GM21367 (cell line): ENCODE measurements around the gene ATG9A.
"Not testable (repeated sequence)": the region's sequence is repeated elsewhere in the genome, so short reads cannot be mapped to it uniquely, and the experiment has no call there.

Experiments
- ATAC-seq: cut with Tn5 transposase; IDR thresholded peaks from one replicate; pipeline ENCODE4 v1.9.1; 2021; ENCODE audit not compliant: unreplicated experiment

ATG9A gene

DNA sequence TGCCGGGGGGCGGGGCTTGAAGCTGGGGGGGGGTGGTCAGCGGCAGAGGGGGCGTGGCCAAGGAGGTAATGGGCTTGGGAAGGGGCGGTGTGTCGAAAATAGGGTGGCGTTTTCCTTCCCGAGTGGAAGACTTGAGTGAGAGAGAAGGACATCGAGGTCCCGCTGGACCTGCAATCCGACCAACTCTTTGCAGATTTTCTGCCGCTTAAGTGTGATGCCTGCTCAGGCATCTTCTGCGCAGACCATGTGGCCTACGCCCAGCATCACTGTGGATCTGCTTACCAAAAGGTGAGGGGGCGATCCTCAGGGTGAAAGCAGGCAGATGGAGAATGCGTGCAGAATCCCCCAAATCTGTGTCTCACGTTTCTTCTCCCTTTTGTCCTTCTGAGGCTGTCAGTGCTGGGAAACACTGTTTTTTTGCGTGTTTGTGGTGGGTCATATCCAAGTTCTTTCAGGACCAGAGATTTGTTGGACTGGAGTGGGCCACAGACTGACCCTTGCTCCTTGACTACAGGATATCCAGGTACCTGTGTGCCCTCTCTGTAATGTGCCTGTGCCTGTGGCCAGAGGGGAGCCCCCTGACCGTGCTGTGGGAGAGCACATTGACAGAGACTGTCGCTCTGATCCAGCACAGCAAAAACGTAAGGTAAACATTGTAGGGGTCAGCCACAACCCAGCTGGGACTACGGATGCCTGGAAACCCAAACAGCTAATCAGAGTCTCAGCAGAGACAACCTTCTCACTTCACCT, 22.1 kb downstream of the ATG9A start:
- ATAC-seq, result no peak

- ATAC-seq, result peak; percentile 94
Observed at GRCh38 chr2:219206328-219207133, 22.9 kb downstream of the ATG9A start, which contains the start of gene ZFAND2B. ZFAND2B (plus strand) TSS chr2:219206782; CDS start chr2:219206988, 206 bp downstream.

- no peak for ATAC-seq
Observed at GRCh38 chr2:219205981-219206327, 23.5 kb downstream of the ATG9A start.

DNA sequence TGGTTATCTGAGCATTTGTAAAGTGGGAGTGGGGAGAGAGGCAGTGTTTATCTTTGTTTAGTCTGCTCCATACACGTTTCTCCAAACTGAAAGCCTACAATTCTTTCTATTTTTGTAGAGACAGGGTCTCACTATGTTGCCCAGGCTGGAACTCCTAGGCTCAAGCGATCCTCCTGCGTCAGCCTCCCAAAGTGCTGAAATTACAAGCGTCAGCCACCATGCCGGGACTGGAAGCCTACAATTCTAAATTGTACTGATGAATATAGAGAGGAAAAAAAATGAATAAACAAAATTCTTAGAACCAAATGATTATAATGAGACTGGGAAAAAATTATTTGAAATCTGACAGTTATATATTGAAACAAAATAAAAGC, 24.3 kb downstream of the ATG9A start:
- no peak for ATAC-seq

- ATAC-seq, result no peak
Observed at GRCh38 chr2:219204425-219205164, 24.8 kb downstream of the ATG9A start.

DNA sequence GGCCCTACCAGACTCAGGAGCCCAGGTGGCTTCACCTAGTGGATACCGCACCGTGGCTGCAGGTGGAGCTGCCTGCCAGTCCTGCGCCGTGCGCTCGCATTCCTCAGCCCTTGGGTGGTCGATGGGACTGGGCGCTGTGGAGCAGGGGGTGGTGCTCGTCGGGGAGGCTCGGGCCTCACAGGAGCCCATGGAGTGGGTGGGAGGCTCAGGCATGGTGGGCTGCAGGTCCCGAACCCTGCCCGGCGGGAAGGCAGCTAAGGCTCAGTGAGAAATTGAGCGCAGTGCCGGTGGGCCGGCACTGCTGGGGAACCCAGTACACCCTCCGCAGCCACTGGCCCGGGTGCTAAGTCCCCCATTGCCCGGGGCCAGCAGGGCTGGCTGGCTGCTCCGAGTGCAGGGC, 28.1 kb downstream of the ATG9A start:
- not testable (repeated sequence) for ATAC-seq

GRCh38 chr2:219200502-219201326, 28.7 kb downstream of the ATG9A start:
- not testable (repeated sequence) for ATAC-seq

DNA sequence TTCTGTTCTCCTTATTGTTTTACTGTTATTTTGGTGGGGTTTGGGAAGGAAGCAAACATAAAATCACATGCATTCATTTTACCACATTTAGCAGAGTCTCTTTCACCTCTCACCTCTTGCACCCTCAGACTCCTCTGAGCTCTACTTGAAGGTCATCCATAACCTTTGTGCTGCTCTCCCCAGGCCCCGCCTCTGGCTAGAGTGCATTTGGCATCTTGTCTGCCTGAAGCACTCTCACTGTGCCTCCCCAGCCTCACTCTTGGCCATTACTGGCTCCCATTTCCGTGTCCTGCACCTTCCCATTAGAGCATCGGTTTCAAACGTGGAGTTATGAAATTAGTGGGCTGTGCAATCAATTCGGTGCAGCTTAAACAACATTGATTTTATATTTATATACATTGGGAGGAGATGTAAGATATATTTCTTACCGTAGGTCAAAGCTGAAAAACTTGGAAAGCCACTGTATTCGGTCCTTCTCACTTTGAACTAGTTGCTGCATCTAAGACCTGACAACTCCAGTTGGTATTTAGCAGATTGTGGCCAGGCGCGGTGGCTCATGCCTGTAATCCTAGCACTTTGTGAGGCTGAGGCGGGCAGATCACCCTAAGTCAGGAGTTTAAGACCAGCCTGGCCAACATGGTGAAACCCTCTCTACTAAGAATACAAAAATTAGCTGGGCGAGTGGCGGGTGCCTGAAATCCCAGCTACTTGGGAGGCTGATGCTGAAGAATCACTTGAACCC, 29.8 kb downstream of the ATG9A start:
- ATAC-seq, result no peak

DNA sequence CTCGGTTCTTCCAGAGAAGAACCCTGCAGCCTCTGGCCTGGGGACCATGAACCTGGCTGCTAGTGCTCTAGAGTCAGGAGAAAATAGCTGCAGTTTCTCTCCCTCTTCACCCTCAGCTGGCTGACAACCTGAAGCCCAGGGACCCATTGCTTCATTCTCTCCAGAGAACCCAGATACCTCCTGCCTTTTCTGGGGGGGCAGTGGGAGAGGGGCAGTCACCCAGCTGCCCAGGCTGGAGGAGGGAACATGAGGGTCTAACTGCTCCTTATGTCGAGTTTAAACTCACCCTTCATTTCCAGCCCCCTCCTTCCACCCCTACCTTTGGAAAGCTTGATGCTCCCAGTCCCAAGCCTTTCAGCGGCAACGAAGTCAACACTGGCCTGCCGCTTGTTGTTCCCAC, 30.5 kb downstream of the ATG9A start:
- ATAC-seq, result no peak

DNA sequence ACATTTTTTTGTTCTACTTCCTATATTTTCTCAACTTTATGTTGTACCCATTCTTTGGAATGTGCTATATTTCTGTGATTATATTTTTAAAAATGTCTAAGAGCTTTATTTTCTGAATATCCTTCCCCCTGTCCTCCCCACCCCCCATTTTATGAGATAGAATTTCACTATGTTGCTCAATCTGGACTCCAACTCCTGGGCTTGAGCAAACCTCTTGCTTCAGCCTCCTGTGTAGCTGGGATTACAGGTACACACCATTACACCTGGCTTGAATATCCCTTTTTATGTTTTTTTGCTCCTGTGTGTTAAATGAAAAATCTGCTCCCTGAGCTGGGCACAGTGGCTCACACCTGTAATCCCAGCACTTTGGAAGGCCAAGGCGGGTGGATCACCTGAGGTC, 32.0 kb downstream of the ATG9A start:
- no peak for ATAC-seq

DNA sequence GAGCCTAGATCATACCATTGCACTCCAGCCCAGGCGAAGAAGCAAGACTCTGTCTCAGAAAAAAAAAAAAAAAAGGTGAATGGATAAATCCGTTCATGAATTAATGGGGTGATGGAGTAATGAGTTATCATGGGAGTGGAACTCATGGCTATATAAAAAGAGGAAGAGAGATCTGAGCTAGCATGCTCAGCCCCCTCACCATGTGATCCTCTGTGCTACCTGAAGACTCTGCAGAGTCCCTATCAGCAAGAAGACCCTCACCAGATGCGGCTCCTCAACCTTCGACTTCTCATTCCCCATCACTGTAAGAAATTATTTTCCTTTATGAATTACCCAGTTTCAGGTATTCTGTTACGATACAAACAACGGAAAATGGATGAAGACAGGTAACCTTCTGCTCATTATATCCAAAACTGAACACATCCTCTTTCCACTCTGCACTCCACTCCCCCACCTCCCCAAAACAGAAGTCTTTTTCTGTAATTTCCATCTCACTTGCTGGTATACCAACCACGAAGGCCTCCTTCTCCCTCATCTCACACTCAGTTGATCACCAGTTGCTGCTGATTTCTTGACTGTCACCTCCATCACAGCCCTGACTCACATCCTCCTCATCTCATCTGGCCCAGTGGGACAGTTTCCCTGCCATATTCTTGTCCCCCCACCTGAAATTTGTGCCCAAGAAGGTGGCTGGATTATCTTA, 42.5 kb downstream of the ATG9A start:
- no peak for ATAC-seq

DNA sequence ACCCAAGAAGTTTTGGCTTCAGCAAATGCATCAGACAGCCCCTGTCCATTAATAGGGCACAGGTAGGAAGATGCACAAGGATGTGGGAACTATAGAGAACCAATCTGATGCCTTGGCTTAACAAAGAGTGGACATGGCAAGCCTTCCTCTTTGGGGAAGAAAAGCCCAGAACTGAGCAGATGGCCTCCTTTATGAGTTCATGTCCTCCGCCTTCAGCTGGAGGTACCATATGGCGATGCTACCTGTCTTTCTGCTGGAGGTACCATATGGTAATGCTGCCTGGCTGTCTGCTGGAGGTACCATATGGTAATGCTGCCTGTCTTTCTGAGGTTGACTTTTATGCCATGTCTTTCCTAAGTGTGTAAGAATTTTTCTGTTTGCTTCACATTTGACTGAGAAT, 45.3 kb downstream of the ATG9A start:
- ATAC-seq, result no peak

GRCh38 chr2:219183151-219183772, 46.2 kb downstream of the ATG9A start:
- no peak for ATAC-seq

- no peak for ATAC-seq
Observed at GRCh38 chr2:219182331-219183150, 46.9 kb downstream of the ATG9A start.

- ATAC-seq, result no peak
Observed at GRCh38 chr2:219181531-219181930, 47.9 kb downstream of the ATG9A start.

GRCh38 chr2:219180961-219181360, 48.5 kb downstream of the ATG9A start:
- no peak for ATAC-seq

GRCh38 chr2:219179601-219180465, 49.6 kb downstream of the ATG9A start:
- ATAC-seq, result no peak
